ENCODE results near the gene JOSD1. TPM values are rescaled to one million over a fixed set of nuclear protein-coding genes. Genes with fewer than 3 reads are reported as not detected.
A peak's percentile ranks its signal among the peaks of the same experiment; 100 is the strongest.

Gene JOSD1
- total and polyA plus RNA-seq, 12 donors: 9.6 to 37.3 (median 21.8) TPM

DNA sequence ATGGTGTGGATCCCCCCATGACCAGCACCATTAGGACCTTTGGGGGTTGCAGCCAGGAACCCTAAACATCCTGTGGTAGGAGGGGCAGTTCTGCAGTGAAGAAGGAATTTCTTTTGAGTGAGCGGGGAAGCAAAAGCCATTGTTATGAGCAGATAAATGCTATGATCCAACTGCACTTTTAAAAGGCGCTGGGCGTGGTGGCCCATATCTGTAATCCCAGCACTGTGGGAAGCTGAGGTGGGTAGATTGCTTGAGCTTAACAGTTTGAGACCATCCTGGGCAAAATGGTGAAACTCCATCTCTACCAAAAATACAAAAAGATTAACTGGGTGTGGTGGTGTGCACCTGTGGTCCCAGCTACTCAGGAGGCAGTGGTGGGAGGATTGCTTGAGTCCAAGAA is 24.9 kb downstream of the JOSD1 start:
- ATAC-seq: no peak
- no peaks in the 10 kb centered on the region for H3K27me3 ChIP-seq
- no peak for DNase-seq
- H3K27ac ChIP-seq: no peak overlapping the region
- no peaks in the 10 kb centered on the region for H3K9me3 ChIP-seq
- TF ChIP-seq, protein P1, sequence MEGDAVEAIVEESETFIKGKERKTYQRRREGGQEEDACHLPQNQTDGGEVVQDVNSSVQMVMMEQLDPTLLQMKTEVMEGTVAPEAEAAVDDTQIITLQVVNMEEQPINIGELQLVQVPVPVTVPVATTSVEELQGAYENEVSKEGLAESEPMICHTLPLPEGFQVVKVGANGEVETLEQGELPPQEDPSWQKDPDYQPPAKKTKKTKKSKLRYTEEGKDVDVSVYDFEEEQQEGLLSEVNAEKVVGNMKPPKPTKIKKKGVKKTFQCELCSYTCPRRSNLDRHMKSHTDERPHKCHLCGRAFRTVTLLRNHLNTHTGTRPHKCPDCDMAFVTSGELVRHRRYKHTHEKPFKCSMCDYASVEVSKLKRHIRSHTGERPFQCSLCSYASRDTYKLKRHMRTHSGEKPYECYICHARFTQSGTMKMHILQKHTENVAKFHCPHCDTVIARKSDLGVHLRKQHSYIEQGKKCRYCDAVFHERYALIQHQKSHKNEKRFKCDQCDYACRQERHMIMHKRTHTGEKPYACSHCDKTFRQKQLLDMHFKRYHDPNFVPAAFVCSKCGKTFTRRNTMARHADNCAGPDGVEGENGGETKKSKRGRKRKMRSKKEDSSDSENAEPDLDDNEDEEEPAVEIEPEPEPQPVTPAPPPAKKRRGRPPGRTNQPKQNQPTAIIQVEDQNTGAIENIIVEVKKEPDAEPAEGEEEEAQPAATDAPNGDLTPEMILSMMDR (IDR thresholded peaks at IDR 0.05): no peak
- intact Hi-C loops (cut with DNase I): no loop called here
- peaks cover 0 to under 1% (median 0%) of the 10 kb centered on the region in 9 donors for H3K4me1 ChIP-seq
- WGBS, 2 donors: 88 to 94% methylated on average over 3 of the region's 3 CpGs
- peaks cover 0 to 33% (median 22%) of the 10 kb centered on the region in 9 donors for H3K36me3 ChIP-seq
- no peak overlapping the region for H3K4me3 ChIP-seq

DNA sequence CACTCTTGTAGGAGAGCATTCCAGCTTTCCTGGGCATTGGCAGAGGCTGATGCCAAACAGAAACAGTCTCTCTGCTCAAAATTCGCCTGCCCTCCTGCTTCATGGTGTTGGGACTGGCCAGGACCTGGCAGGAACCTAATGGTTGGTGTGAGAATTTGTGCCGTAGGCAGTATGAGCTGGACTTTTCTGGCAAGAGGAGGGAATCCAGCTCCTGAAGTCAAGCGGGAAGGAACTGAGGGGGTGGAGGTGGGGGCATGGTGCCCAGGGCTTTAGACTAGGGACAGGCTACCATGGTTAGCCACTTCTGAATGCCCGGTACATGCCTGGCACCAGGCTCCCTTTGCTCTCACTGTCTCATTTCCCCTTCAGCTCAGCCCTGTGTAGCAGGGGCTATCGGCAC is 25.9 kb downstream of the JOSD1 start:
- DNase-seq (no peak), ATAC-seq (peak in 6 of 8 donors; percentile 17 to 47 (median 36))
- Histone ChIP-seq H3K9me3 (no peaks in the 10 kb centered on the region), H3K27ac (peak overlapping the region in 3 of 10 donors; percentile 26 to 46 (median 39)), H3K4me1 (no peaks in the 10 kb centered on the region), H3K4me3 (no peak overlapping the region), H3K36me3 (peaks cover 0 to 43% (median 25%) of the 10 kb centered on the region in 9 donors), H3K27me3 (no peaks in the 10 kb centered on the region)
- intact Hi-C loops (cut with DNase I): no loop called here
- TF ChIP-seq, protein P1 (IDR thresholded peaks at IDR 0.05): no peak
- 76 to 83% methylated on average over 5 of the region's 5 CpGs for WGBS, 2 donors

DNA sequence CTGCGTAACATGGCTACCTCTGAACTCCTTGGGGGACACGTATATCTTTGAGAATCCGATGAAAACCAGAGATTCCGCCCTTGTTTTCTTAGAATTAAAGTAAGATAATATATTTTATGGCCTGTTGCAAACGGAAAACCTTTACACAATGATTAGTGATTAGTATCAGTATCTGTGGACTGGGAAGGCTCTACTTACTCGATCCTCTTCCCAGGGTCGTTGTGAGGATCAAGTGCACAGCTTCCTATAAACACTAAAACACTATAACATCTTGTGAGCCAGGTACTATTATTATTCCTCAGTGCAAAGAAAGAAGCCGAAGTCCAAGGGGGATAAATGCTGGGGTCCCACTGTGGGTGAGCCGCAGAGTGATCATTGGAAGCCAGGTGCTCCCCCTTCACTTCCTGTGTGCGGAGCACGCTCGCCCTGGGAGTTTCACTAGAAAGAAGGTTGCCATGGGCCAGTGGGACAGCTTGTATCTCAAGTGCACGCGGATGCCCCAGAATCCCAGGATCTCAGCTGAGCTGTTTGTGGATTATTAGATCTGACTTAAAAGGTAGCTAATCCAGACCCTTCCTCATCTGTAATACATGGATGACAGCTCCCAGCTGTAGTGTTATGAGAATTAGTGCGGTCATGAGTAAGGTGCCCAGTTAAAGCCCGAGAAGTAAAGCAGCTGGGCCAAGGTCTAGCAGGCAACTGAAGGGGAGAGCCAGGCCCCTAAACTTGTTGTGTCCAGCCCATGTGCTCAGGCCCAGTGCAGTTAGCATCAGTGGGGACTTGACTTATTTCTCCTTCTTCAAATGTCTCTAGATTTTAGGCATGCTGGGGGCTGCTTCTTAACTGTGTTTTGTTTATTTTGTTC is 43.5 kb downstream of the JOSD1 start:
- intact Hi-C loops (cut with DNase I): loop anchor here in 1 of 10 donors (10.0 kb wide), 1 partner anchor 152 kb away; the partner anchor contains the start of gene DDX17
- TF ChIP-seq, protein P1 (IDR thresholded peaks at IDR 0.05): peak in 1 of 9 donors; percentile 1
- Histone ChIP-seq H3K27ac (peak overlapping the region in 9 of 10 donors; percentile 83 to 99 (median 96)), H3K27me3 (no peaks in the 10 kb centered on the region), H3K9me3 (no peaks in the 10 kb centered on the region), H3K4me3 (peak overlapping the region; percentile 66 to 98 (median 89)), H3K36me3 (peaks cover 0 to 15% (median 0%) of the 10 kb centered on the region in 9 donors), H3K4me1 (peaks cover 3 to 26% (median 19%) of the 10 kb centered on the region in 9 donors)
- 9 to 11% methylated on average over 16 of the region's 16 CpGs for WGBS, 2 donors
- no peak for ATAC-seq
- DNase-seq: no peak

DNA sequence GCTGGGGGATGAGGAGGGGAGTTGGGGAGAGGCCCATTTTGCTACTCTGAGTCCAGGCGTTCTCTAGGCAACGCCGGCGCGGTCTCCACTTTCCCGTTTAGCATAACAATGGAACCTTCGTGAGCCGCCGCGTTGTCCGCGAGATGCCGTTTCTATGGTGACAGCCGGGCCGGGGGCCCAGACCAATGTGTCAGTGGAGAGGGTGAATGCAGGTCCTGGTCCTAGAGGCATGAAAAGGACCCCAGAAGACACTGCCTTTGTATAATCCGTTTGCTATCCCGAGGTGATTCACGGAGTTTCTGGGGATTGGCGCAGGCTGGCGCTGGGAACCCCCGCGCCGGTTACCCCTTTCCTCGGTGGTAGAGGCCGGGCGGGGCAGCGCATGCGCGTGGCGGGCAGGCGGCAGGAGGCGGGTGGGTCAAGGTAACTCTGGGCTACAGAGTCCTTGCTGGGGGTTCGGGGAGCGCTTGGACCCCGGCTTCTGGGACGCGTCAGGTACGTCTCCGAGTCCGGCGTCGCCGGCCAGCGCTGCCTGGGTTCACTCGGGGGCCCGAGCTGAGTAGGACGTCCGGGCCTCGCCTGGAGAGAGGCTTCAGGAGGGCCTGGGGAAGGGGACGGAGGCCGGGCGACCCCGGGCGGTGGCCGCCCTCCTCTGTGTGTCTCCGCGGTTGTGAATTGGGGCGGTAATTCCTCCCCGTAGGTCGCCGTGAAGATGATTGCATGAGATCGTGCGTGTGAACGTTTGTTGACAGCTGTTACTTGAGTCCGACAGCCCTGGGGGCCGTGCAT is 44.3 kb downstream of the JOSD1 start, which contains the start of the genes CBY1 and FAM227A:
Gene CBY1 (plus strand): TSS at position 383 of the 789 bp plus-strand sequence. CDS start 11,417 bp downstream, outside the sequence.
Gene FAM227A (minus strand): TSS at position 137 of the 789 bp plus-strand sequence. CDS start 6,224 bp downstream, outside the sequence.
- peaks cover 3 to 26% (median 19%) of the 10 kb centered on the region in 9 donors for H3K4me1 ChIP-seq
- intact Hi-C loops (cut with DNase I): loop anchor here in 2 of 10 donors (1.0 to 10.0 kb wide), 2 partner anchors 49 to 152 kb away; partner anchors contain the start of genes DDX17 (in 1 of the 2) and GTPBP1 (in 1 of the 2)
- peaks cover 0 to 10% (median 0%) of the 10 kb centered on the region in 9 donors for H3K36me3 ChIP-seq
- H3K27me3 ChIP-seq: no peaks in the 10 kb centered on the region
- ATAC-seq (peak; percentile 95 to 98 (median 97)), DNase-seq (peak; percentile 88 to 90)
- no peaks in the 10 kb centered on the region for H3K9me3 ChIP-seq
- TF ChIP-seq, protein P1 (IDR thresholded peaks at IDR 0.05): peak in 3 of 9 donors; percentile 8 to 16 (median 16)
- H3K27ac ChIP-seq: peak within 1 kb of the TSS; percentile 83 to 99 (median 96)
- WGBS, 2 donors: 0 to 1% methylated on average over 66 of the region's 66 CpGs
- H3K4me3 ChIP-seq: peak within 1 kb of the TSS; percentile 66 to 98 (median 89)

All from heart right ventricle (tissue), 16 donors.